Esophagus muscularis mucosa (tissue), 4 donors: ENCODE measurements around the gene TEX55. TPM values are rescaled to one million over a fixed set of nuclear protein-coding genes. Genes with fewer than 3 reads are reported as not detected.

ENCODE experiments used
- DNase-seq: peaks from one replicate; pipeline ENCODE4 v3.0.0-alpha.2; 2017; ENCODE audit errors: extremely low spot score
- H3K27ac ChIP-seq, 4 donors: fragments of 200-600 bp; sonication (generic); replicated peaks in 1 of 4; 1 replicate in 3 of 4; 2 replicates in 1 of 4; pipeline ENCODE4 v1.5.1; 2016 to 2019; ENCODE audit warnings: mild to moderate bottlenecking in 1 of 4
- H3K27me3 ChIP-seq, 4 donors: fragments of 200-600 bp; sonication (generic); one replicate each; pipeline versions ENCODE4 v1.5.1 to v1.6.0; 2016 to 2019
- H3K36me3 ChIP-seq, 4 donors: fragments of 200-600 bp; sonication (generic); one replicate each; pipeline ENCODE4 v1.5.1; 2016 to 2019
- H3K4me1 ChIP-seq, 4 donors: fragments of 200-600 bp; sonication (generic); one replicate each; pipeline ENCODE4 v1.5.1; 2016 to 2019
- H3K4me3 ChIP-seq, 4 donors: fragments of 200-600 bp; sonication (generic); 1 replicate in 2 of 4; 2 replicates in 2 of 4; pipeline ENCODE4 v1.5.1; 2016 to 2019; ENCODE audit warnings: mild to moderate bottlenecking in 4 of 4, moderate library complexity in 1 of 4
- H3K9me3 ChIP-seq, 4 donors: fragments of 200-600 bp; sonication (generic); 1 replicate in 3 of 4; 2 replicates in 1 of 4; pipeline ENCODE4 v1.5.1; 2016 to 2019
- EP300 ChIP-seq: sonication (generic); formaldehyde crosslinking; IDR thresholded peaks from one replicate; pipeline ENCODE4 v1.6.1; 2017; ENCODE audit warnings: antibody characterized with exemption
- POLR2A ChIP-seq: fragments of 450-650 bp; IDR thresholded peaks from one replicate; pipeline ENCODE4 v1.6.1; 2017; ENCODE audit warnings: antibody characterized with exemption, moderate library complexity, mild to moderate bottlenecking, low read depth
- POLR2AphosphoS5 ChIP-seq, 2 donors: sonication (generic); formaldehyde crosslinking; IDR thresholded peaks; one replicate each; pipeline ENCODE4 v1.6.1; 2017; ENCODE audit warnings: antibody characterized with exemption in 2 of 2
- WGBS: methylation state at CpG from one replicate; pipeline ENCODE4 v1.1.5; 2018; 5-methylcytosine and 5-hydroxymethylcytosine counted together
- intact Hi-C: fragments of 100-400 bp; cut with DNase I; formaldehyde crosslinking; loops from one replicate; pipeline ENCODE4 v1.15.1; 2023
- total RNA-seq, 4 donors: library from RNA; depleted of rRNA; stranded (reverse); fragments of >200 nt; gene quantifications; one replicate each; pipeline versions ENCODE4 v1.1.0 to v1.2.1, GENCODE V29; 2016
- TF ChIP-seq, protein P1 (sequence below), 3 experiments: fragments of 200-600 bp in 2 of 3; fragments of 450-650 bp in 1 of 3; sonication (generic) in 2 of 3; IDR thresholded peaks; one replicate each; pipeline ENCODE4 v1.5.1; 2017 to 2019; ENCODE audit warnings: antibody characterized with exemption in 3 of 3, mild to moderate bottlenecking in 2 of 3, moderate library complexity in 1 of 3

Gene TEX55
- total RNA-seq, 4 donors from 2014 or later = not detected

DNA sequence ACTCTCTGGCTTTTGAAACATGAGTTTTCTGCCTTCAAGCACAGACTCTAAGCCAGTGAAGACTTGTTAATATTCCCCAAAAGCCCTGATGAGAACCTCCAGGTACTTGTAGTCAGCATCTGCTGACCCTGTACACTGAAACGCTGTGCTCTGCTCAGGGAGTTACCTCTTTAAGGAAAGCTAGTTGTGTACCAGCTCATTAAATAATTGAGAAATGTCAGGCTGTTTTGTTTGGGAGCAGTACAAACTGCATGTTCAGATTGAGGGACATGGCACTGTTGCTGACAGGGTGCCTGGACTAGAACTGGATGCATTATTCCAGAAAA lies 49.1 kb downstream of the TEX55 start:
- no peaks in the 10 kb centered on the region for H3K36me3 ChIP-seq
- H3K4me3 ChIP-seq = no peak overlapping the region
- no peaks in the 10 kb centered on the region for H3K27me3 ChIP-seq
- no peak overlapping the region for H3K27ac ChIP-seq
- intact Hi-C loops = no loop called here
- no peaks in the 10 kb centered on the region for H3K4me1 ChIP-seq
- TF ChIP-seq POLR2A (no peak), POLR2AphosphoS5 (IDR thresholded peaks at IDR 0.05) (no peak), EP300 (no peak)
- TF ChIP-seq, protein P1, sequence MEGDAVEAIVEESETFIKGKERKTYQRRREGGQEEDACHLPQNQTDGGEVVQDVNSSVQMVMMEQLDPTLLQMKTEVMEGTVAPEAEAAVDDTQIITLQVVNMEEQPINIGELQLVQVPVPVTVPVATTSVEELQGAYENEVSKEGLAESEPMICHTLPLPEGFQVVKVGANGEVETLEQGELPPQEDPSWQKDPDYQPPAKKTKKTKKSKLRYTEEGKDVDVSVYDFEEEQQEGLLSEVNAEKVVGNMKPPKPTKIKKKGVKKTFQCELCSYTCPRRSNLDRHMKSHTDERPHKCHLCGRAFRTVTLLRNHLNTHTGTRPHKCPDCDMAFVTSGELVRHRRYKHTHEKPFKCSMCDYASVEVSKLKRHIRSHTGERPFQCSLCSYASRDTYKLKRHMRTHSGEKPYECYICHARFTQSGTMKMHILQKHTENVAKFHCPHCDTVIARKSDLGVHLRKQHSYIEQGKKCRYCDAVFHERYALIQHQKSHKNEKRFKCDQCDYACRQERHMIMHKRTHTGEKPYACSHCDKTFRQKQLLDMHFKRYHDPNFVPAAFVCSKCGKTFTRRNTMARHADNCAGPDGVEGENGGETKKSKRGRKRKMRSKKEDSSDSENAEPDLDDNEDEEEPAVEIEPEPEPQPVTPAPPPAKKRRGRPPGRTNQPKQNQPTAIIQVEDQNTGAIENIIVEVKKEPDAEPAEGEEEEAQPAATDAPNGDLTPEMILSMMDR (IDR thresholded peaks at IDR 0.05) = no peak
- DNase-seq = peak; percentile 24
- H3K9me3 ChIP-seq = no peaks in the 10 kb centered on the region
- 77% methylated on average over 1 of the region's 1 CpG for WGBS

DNA sequence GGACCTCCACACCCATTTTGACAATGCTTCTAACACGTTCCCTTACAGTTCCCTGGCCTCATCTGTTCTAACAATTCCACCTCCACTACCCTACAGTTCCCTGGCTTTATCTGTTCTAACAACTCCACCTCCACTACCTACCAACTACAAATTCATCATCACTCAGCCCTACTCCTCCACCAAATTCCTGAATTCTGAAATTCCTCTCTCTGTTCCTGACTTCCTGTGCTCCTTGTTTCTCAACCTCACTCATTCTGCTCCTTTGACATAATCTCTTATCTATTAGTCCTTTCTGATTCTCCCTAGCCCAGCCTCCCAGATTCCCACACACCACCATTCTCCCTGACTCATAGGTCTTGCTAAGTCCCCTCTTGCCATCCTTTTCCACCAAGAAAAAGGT lies 49.9 kb downstream of the TEX55 start:
- intact Hi-C loops = no loop called here
- H3K27me3 ChIP-seq = no peaks in the 10 kb centered on the region
- DNase-seq = peak; percentile 21
- H3K9me3 ChIP-seq = no peaks in the 10 kb centered on the region
- no peak overlapping the region for H3K4me3 ChIP-seq
- no peaks in the 10 kb centered on the region for H3K36me3 ChIP-seq
- H3K27ac ChIP-seq = no peak overlapping the region
- TF ChIP-seq POLR2A (no peak), POLR2AphosphoS5 (IDR thresholded peaks at IDR 0.05) (no peak), EP300 (no peak)
- TF ChIP-seq, protein P1 (IDR thresholded peaks at IDR 0.05) = no peak
- H3K4me1 ChIP-seq = no peaks in the 10 kb centered on the region
- 73% methylated on average over 1 of the region's 1 CpG for WGBS

Other genes with a start within 250 kb of the TEX55 start
- gene IGSF11, start 111.3 kb upstream of the TEX55 start, total RNA-seq = 10 to 100 TPM in 1 of 4 donors, 1 to 10 TPM in 3; 7.0 to 13.7 (median 8.2) TPM
- gene UPK1B, start 27.4 kb downstream of the TEX55 start, total RNA-seq = not detected
- gene B4GALT4, start 94.7 kb downstream of the TEX55 start, total RNA-seq = 10 to 100 TPM; 13.3 to 15.4 (median 14.0) TPM
- 10 to 100 TPM; 14.5 to 25.9 (median 23.1) TPM for gene ARHGAP31, start 148.2 kb downstream of the TEX55 start, total RNA-seq